Measurements from ENCODE around the gene FAM124B. TPM values are rescaled to one million over a fixed set of nuclear protein-coding genes. Genes with fewer than 3 reads are reported as not detected.
A peak's percentile ranks its signal among the peaks of the same experiment; 100 is the strongest.

FAM124B gene
- total and polyA plus RNA-seq, 2 donors (not counting 1 experiment from before 2014, with no cell fraction given) = not detected

DNA sequence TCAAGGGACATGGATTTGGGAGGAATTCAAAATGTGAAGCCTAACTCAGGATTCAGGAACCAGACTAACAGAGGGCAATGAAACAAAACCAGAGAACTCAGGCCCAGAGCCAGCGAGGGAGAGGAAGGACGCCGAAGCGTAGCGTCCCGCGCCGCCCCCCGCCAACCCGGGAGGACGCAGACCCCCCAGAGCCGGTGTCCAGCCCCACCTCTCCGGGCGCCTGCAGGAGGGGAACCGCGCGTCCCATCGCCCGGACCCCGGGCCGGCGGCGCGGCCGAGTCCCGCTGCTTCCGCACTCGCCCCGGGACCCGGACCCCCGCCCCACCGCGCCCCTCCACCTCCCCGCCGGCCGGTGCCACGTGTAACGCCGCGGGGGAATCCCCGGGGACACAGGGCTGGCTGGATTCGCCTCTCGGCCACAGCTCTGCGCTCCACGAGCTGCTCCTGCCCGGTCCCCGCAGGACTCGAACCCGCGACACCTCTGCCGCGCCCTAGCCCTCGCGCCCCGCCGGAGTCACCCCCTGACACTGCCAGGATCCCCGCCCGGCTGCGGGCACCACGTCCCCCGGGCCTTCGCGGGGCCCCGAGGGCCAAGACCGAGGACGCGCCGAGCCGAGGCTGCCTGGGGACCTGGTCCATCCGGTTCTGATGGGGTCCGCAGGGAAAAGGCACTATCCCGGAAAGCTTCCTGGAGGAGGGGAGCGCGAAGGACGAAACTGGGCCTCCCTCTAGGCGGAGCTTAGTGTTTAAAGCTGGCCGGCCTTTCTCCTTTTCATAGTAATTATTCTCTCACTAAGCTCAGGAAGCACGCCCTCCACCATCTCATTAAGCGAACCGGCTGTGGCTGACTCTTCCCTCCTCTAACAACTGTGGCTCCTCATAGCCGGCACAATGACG, 40.4 kb upstream of the FAM124B start:
- Histone ChIP-seq H3K36me3 (ENCODE audit: control insufficient read depth, insufficient read depth, low read length) (no peaks in the 10 kb centered on the region), H3K79me2 (ENCODE audit: control insufficient read depth, insufficient read depth, low read length) (no peaks in the 10 kb centered on the region), H3K4me1 (ENCODE audit: control insufficient read depth, extremely low read depth, insufficient read depth, low read length) (no peaks in the 10 kb centered on the region), H2AFZ (ENCODE audit: low read length) (peak overlapping the region; percentile 73), H3K4me2 (ENCODE audit: extremely low read depth, insufficient read depth, low read length) (peak overlapping the region; percentile 92), H4K20me1 (ENCODE audit: control insufficient read depth, extremely low read depth, insufficient read depth, low read length) (no peaks in the 10 kb centered on the region), H3K27me3 (ENCODE audit: control insufficient read depth, insufficient read depth, low read length) (peaks cover 3% of the 10 kb centered on the region), H3K4me3 (replicated peaks in 1 of 4; ENCODE audit: control extremely low read depth in 1 of 4, insufficient read depth in 1 of 4, low read depth in 3 of 4, low read length in 4 of 4) (peak overlapping the region; percentile 56 to 66 (median 58)), H3K9me3 (ENCODE audit: control insufficient read depth, insufficient read depth, low read depth, low read length) (no peaks in the 10 kb centered on the region), H3K9ac (ENCODE audit: insufficient read depth, low read length) (peak overlapping the region; percentile 58), H3K27ac (ENCODE audit: insufficient read depth, low read length) (no peak overlapping the region)
- DNase-seq (ENCODE audit: low read depth in 2 of 2) = peak; percentile 38 to 40
- TF ChIP-seq, protein P1, sequence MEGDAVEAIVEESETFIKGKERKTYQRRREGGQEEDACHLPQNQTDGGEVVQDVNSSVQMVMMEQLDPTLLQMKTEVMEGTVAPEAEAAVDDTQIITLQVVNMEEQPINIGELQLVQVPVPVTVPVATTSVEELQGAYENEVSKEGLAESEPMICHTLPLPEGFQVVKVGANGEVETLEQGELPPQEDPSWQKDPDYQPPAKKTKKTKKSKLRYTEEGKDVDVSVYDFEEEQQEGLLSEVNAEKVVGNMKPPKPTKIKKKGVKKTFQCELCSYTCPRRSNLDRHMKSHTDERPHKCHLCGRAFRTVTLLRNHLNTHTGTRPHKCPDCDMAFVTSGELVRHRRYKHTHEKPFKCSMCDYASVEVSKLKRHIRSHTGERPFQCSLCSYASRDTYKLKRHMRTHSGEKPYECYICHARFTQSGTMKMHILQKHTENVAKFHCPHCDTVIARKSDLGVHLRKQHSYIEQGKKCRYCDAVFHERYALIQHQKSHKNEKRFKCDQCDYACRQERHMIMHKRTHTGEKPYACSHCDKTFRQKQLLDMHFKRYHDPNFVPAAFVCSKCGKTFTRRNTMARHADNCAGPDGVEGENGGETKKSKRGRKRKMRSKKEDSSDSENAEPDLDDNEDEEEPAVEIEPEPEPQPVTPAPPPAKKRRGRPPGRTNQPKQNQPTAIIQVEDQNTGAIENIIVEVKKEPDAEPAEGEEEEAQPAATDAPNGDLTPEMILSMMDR (conservative IDR thresholded peaks at IDR 0.05 in 1 of 2, IDR thresholded peaks at IDR 0.05 in 1 of 2; ENCODE audit: low read depth in 1 of 2, low read length in 2 of 2) = no peak
- TF ChIP-seq EZH2 (IDR thresholded peaks at IDR 0.05; ENCODE audit: low read length, missing control alignments) = no peak

DNA sequence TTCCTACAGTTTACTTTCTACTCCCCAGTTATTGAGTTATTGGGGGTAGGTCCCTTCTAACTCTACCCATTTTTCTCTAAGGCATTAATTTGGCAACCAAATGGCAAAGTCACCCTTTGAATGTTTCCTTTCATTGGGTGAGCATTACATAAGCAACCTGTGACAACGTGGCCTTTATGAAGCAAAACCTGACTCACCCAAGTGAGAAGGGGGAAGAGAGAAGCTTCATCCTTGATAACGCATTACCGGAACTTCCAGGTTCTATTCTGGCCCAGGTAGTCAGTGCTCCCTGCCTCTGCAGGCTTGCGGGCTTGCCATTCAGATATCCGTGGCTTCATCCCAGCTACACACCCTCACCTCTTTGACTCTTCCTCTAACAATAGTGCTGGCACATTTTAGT, 39.1 kb upstream of the FAM124B start:
- H3K36me3 ChIP-seq (ENCODE audit: control insufficient read depth, insufficient read depth, low read length) = no peaks in the 10 kb centered on the region
- no peak overlapping the region for H2AFZ ChIP-seq (ENCODE audit: low read length)
- H3K9me3 ChIP-seq (ENCODE audit: control insufficient read depth, insufficient read depth, low read depth, low read length) = no peaks in the 10 kb centered on the region
- H4K20me1 ChIP-seq (ENCODE audit: control insufficient read depth, extremely low read depth, insufficient read depth, low read length) = no peaks in the 10 kb centered on the region
- H3K4me1 ChIP-seq (ENCODE audit: control insufficient read depth, extremely low read depth, insufficient read depth, low read length) = no peaks in the 10 kb centered on the region
- H3K4me3 ChIP-seq (replicated peaks in 1 of 4; ENCODE audit: control extremely low read depth in 1 of 4, insufficient read depth in 1 of 4, low read depth in 3 of 4, low read length in 4 of 4) = no peak overlapping the region
- no peak overlapping the region for H3K27ac ChIP-seq (ENCODE audit: insufficient read depth, low read length)
- peaks cover 6% of the 10 kb centered on the region for H3K27me3 ChIP-seq (ENCODE audit: control insufficient read depth, insufficient read depth, low read length)
- H3K79me2 ChIP-seq (ENCODE audit: control insufficient read depth, insufficient read depth, low read length) = no peaks in the 10 kb centered on the region
- no peak for DNase-seq (ENCODE audit: low read depth in 2 of 2)
- no peak overlapping the region for H3K4me2 ChIP-seq (ENCODE audit: extremely low read depth, insufficient read depth, low read length)
- TF ChIP-seq EZH2 (IDR thresholded peaks at IDR 0.05; ENCODE audit: low read length, missing control alignments) = no peak
- TF ChIP-seq, protein P1 (conservative IDR thresholded peaks at IDR 0.05 in 1 of 2, IDR thresholded peaks at IDR 0.05 in 1 of 2; ENCODE audit: low read depth in 1 of 2, low read length in 2 of 2) = no peak
- no peak overlapping the region for H3K9ac ChIP-seq (ENCODE audit: insufficient read depth, low read length)

DNA sequence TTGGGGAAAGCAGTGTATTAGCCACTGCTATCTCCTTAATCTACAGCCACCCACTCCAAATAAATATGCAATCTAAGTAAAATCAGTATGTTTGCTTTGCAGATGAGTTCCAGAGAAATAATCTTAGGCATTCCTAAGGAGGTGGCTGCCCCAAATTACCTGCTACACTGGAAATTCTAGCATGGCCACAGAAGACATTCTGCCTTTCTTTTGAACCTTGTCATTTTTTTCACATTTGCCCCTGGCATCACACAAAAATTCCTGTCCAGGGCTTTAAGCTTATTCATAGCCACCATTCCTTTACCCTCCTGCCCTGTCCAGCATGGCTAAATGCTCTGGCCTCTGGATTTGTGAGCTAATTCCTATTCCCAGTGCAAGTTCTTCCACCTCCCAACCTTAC, 36.8 kb upstream of the FAM124B start:
- H3K36me3 ChIP-seq (ENCODE audit: control insufficient read depth, insufficient read depth, low read length) = no peaks in the 10 kb centered on the region
- no peak for TF ChIP-seq EZH2 (IDR thresholded peaks at IDR 0.05; ENCODE audit: low read length, missing control alignments)
- TF ChIP-seq, protein P1 (conservative IDR thresholded peaks at IDR 0.05 in 1 of 2, IDR thresholded peaks at IDR 0.05 in 1 of 2; ENCODE audit: low read depth in 1 of 2, low read length in 2 of 2) = no peak
- peaks cover 6% of the 10 kb centered on the region for H3K27me3 ChIP-seq (ENCODE audit: control insufficient read depth, insufficient read depth, low read length)
- no peak overlapping the region for H2AFZ ChIP-seq (ENCODE audit: low read length)
- H4K20me1 ChIP-seq (ENCODE audit: control insufficient read depth, extremely low read depth, insufficient read depth, low read length) = no peaks in the 10 kb centered on the region
- no peak overlapping the region for H3K4me3 ChIP-seq (replicated peaks in 1 of 4; ENCODE audit: control extremely low read depth in 1 of 4, insufficient read depth in 1 of 4, low read depth in 3 of 4, low read length in 4 of 4)
- H3K4me2 ChIP-seq (ENCODE audit: extremely low read depth, insufficient read depth, low read length) = no peak overlapping the region
- H3K79me2 ChIP-seq (ENCODE audit: control insufficient read depth, insufficient read depth, low read length) = no peaks in the 10 kb centered on the region
- H3K27ac ChIP-seq (ENCODE audit: insufficient read depth, low read length) = no peak overlapping the region
- no peak for DNase-seq (ENCODE audit: low read depth in 2 of 2)
- no peak overlapping the region for H3K9ac ChIP-seq (ENCODE audit: insufficient read depth, low read length)
- no peaks in the 10 kb centered on the region for H3K9me3 ChIP-seq (ENCODE audit: control insufficient read depth, insufficient read depth, low read depth, low read length)
- no peaks in the 10 kb centered on the region for H3K4me1 ChIP-seq (ENCODE audit: control insufficient read depth, extremely low read depth, insufficient read depth, low read length)

Measured in fibroblast of lung (primary cell).